ENCODE data around the gene PABPC3. TPM values are rescaled to one million over a fixed set of nuclear protein-coding genes. Genes with fewer than 3 reads are reported as not detected.

PABPC3 gene
- total RNA-seq, 1 donor from 2014 or later: 0.29 TPM

DNA sequence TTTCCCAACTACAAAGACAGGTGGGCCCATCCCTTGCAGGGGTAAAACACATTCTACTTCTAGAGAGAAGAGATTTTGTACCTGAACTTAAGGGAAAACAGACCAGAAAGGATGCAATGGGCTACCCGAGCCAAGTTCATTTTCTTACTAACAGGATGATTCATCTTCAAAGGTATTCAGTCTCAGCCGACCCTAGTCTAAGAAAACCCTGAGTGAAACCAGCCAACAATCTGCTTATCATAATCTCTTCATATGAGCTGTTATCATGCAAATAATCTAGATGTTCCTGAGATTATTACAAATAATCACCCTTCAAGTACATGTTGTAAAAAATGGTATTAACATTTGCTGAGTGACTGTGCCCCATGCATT lies 15.6 kb downstream of the PABPC3 start:
- no peak for DNase-seq (ENCODE audit: low spot score)

DNA sequence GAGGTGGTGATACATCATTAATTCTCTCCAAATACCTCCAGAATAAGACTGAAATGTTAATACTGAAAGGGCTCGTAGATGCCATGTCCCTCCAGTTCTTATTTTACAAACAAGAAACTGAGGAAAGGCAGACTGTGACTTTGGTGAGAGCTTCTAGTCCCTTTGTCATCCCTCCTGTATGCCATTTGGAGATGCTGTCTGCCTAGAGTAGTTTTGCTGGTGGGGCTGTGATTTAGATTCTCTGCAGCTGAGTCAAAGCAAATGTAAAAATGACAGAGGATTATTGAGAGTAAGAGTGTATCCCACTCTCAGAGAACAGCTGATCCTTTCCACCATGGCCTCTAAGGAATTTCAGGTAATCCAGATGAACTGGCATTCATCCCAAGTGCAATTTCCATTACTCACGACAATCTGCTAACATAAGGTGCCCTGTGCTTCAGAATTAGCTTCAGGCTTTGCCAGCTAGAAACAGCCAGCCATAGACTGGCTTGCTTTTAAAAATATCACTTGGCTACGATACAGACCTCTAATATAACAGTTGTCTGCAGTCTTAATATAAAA lies 16.8 kb downstream of the PABPC3 start:
- no peak for DNase-seq (ENCODE audit: low spot score)

DNA sequence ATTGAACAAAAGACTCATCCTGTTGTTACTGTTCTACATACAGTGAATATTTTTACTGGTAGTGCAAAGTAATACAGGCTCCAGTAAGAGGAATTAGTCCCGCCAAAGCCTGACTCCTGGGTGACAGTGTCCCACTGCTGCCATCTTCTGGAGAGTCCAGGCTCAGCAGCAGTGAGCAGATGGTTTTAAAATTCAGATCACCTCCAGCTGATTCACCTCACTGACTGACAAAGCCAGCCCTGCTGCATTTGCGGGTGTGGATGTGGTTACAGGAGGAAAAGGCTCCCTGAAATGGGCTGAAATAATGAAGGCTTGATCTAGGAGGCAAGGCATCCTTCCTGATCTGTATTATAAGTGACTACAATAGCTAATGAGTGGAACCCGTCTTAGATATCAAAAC lies 18.3 kb downstream of the PABPC3 start:
- DNase-seq (ENCODE audit: low spot score): peak; percentile 67

DNA sequence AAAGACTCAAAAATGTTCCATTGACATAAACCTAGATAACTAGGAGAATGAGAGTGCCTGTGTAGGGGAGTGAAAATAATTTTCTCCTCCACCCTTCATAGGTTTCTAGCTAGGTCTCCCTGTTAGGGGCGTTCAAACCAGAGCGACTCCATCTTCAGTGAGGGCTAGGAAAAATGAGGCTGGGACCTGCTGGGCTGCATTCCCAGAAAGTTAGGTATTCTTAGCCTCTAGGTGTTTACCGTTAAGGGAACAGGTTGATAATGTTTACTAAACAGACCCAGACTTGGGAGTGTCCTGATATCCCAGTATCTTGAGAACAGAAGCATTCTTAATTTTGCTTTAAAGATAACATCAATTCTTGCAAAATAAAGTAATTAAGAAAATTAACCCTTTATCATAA lies 20.1 kb downstream of the PABPC3 start:
- no peak for DNase-seq (ENCODE audit: low spot score)

DNA sequence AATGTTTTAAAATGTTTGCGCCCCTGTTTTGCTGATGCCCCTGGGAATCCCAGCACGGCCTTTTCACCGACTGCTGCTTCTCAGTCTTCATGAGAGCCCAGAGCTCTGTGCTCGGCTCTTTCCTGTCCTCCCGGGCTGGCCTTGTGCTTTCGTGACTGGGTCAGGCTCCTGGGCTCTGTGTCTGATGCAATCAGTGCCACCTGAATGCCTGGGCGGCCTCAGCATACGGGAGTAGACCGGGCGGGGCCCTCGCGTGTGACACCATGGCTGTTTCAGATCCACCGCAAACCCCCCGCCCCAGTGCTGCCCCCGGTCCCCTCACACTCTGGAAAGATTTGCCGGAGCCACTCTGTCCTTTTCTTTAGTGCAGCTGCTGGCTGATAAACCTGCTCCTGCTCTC lies 21.4 kb downstream of the PABPC3 start:
- no peak for DNase-seq (ENCODE audit: low spot score)

DNA sequence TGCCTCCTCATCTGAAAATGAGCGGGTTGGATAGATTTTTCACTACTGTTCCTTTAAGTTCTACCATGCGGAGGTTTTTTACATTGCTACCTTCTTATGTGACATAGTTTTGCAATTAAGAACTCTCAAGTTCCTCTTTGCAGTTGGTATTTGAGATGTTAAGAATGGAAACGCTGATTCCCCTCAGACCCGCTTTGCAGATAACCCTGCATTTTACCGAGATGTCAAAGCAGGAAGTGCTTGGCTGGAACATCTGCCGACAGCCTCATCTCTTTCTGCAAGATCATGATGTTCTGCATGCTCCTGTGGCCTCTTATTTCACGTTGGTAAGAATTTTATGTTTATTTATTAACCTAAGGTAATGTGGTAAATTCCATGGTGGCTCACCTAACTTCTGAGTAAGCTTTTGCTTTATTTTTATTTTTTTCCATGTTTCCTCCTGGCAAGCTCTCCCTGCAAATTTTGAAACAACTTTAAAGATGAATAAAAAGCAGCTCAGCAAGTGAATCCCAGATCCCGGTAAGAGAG lies 22.5 kb downstream of the PABPC3 start:
- DNase-seq (ENCODE audit: low spot score): no peak

DNA sequence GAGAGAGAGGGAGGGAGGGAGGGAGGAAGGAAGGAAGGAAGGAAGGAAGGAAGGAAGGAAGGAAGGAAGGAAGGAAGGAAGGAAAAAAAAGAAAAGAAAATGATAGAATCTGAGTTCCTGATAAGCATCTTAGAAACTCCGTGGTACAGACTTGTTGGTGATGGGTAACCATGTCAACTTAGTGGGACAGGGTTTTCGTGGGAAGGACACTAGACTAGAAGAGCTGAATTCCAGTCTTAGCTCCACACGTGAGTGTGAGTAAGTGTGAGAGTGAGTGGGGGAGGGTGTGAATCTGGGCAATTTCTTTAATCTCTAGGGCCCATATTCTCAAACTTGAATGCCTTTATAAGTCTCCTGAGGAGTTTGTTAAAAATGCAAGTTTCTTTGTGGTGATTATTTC lies 35.0 kb downstream of the PABPC3 start:
- DNase-seq (ENCODE audit: low spot score): no peak

DNA sequence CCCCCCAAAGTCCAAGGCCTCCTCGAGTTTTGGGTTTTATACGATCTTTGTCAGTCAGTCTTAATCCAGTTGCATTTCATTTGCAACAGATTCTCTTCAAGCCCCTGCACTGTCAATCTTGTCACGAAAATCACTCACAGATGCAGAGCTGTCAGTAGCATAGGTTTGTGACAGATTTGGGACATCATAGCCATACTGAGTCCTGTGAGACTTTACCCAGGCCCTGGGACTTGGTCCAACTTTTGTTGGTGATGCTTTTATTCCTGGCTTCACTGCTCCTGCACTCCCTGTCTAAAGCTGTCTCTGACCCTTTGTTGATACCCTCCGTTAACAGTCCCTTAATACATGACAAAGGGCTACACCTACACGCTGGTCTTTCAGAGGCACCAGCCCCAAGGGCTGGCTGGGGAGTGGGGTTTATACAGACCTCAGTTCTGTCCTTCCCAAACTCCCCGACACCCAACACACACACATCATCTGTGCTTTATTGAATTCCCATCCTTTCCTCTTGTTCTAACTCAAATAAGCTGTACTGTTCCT lies 36.0 kb downstream of the PABPC3 start:
- DNase-seq (ENCODE audit: low spot score): no peak

DNA sequence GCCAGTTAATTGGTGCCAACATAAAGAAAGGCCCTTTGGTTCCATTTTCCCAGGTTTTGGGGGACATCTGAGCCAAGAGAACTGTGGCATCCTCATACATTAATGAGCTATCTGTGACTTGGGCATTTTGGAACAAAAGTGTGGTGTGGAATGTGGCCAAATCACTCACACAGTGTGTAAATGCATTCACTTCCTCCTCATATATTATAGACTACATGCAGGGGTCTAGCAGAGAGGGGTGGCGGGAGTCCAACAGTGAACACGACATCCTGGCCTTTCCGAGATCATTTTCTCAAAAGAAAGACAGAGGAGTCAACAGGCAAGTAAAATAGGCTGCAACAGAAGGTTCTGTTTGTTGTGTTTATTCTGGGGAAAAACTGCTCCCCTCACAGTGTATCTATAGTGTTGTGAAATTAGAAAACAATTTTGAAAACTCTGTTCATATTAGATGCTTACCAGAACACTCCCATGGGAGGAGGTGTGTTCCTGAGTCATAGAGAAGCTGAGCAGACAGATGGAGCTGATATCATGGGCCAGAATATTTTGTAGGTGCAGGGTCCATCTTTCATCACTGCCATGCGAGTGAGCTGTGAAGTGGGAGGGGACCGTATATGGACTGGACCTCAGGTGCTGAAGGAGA lies 36.9 kb downstream of the PABPC3 start:
- DNase-seq (ENCODE audit: low spot score): no peak

DNA sequence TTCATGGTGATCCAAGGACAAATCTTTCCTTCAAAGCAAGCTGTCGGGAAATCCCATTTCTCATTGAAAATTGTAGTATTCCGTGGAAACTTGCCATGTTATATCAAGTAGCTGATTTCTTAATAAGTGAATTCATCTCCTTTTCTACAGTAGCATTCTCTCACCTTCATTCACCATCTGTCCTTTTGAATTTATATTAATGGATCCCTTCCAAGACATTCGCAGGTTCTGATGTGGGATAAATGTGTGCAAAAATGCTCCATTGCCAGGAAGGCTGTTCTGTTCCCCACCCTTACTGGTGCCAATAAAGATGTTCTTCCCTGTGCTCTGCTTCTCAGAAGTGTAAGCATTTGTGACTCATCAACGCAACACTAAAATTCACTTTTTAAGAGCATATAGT lies 40.0 kb downstream of the PABPC3 start:
- DNase-seq (ENCODE audit: low spot score): no peak

DNA sequence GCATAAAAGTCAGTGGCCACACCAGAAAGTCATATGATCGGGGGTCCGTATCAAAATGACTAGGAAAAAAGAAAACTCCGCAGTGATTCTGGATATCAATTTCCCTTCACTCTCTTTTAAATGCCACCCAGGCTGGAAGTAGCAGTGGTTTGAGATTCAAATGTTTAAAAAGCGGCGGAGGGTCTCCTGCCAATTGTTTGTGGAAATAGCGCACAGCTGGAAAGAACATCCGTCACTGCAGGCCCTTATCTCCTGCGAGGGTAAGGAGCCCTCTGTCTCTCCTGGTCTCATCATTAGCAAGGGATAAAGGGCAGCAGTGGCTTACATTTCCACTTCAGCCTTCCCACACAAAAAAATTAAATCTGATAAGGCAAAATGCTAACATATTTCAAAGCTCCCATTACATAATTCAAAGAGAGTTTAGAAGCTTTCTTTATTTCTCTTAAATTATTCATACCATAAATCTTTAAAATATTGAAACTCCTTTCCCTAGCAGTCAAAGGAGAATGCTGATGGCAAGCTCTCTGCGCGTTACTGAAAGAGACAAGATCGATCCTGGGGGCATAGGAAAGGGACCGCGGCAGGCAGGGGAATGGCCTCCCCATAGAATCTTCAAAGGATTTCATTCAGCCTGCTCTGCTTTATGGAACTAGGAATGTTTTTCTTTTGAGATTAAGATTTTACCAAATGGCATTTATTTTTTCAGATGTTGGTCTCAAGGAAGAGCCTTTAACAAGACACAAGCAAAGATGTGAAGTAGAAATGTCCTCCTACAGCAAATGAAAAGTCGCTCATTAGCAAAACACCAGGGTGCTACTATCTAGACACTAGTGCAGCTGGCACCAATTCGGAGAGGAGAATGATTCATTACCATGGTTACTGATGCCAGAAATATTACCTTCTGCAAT lies 41.2 kb downstream of the PABPC3 start:
- DNase-seq (ENCODE audit: low spot score): no peak

DNA sequence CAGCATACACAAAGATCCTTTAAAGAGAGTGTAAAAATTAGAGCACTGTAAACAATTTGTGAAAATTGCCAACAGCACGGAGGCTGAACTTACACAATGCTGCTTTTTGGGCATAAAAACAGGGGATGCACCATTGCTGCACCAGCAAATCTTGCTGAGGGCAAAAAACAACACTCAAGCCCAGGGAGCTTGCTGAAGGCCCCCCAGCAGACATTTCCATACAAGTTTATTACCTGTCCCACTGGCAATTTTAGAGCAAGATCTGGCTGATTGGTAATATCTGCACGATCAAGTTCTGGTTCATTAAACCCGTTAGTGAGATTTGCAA lies 41.8 kb downstream of the PABPC3 start:
- no peak for DNase-seq (ENCODE audit: low spot score)

DNA sequence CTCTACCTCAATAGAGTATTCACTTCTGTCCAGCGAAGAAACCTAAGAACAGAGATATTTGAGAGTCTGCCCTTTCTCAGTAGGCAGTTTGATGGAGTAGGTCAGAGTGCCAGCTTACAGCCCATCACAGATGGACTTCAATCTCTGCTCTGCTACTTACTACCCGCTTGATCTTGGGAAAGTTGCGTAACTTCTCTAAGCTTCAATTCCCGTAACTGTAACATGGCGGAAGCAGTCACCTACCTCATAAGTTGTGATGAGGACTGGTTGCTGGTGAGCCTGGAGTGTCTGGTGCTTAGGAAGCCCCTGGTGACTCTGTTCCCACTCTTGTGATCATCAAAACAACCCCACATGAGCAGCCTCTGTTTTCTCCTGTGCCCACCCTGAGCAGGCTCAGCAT lies 45.1 kb downstream of the PABPC3 start:
- no peak for DNase-seq (ENCODE audit: low spot score)

DNA sequence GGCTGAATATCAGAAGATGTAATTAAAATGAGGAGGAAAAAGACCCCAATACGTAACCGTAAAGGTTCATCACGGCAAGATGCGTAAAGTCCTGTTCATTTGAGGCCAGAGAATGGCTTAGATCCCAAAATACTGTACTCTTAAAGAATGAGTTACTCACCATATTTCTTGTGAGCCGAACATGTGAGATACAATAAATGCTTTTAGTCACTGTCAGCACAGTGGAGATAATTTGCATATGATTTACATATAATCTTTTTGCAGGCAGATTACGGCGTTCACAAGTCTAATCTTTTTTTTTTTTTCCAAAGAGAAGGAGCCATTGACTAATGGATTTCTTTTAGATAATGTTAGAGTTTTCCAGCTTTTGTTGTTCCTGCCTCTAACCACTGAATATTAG lies 47.8 kb downstream of the PABPC3 start:
- no peak for DNase-seq (ENCODE audit: low spot score)

DNA sequence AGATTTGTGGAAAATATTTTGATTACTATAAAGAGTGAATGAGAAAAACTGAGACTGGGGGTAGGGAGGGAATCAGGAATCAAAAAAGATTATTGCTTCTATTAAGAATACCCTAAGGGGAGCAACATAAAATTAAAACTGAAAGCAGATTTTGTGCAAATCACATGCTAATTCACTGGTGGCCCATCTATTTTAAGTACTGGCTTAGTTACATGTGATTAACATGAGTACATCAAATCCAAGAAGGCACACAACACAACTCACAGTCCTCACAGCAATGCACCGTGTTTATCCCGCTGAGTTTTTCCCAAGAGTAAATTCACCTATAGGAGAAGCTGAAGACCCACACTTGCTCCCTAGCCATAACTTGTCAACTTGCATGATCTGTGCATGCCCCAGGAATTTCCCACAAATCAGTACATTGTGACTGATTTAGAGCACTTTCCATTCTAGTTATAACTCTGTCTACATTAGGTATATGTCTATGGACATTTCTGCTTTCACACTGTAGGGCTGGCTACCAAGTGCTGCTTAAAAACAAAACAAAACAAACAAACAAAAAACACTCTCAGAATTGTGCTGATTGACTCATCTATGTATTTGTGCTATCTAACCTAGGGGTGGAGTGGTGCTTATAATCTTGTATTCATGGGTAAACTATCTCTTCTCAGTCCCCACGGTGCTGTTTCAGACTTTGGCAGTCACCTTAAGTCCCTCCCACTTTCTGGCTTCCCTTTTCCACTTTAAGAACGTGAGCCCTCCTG lies 51.9 kb downstream of the PABPC3 start:
- DNase-seq (ENCODE audit: low spot score): no peak

DNA sequence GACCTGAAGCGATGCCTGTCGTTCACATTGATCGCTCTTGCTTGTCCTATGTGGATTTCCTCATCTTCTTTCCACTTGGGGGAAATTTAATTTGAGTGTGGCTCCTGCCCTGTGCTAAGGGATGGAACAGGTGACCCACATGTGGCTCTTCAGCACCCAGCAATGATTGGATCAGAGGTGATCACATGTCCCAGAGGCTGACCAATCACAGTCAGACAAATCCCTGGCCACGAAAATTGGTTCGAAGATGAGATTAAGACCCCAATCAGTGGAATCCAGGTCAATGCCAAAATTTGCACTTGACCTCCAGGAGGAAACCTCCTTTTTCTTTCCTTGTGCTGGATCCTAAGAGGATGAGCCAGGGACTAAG lies 52.5 kb downstream of the PABPC3 start:
- no peak for DNase-seq (ENCODE audit: low spot score)

Other genes with a start within 250 kb of the PABPC3 start
- not detected for gene AMER2, start 76.2 kb downstream of the PABPC3 start, total RNA-seq
- gene MTMR6, start 191.4 kb downstream of the PABPC3 start, total RNA-seq: 18.4 TPM
- 48.8 TPM for gene NUP58, start 205.5 kb downstream of the PABPC3 start, total RNA-seq